ENCODE measurements around the gene KCNK3. TPM values are rescaled to one million over a fixed set of nuclear protein-coding genes. Genes with fewer than 3 reads are reported as not detected.
"Not testable (repeated sequence)": the region's sequence is repeated elsewhere in the genome, so short reads cannot be mapped to it uniquely, and the experiment has no call there.

Gene KCNK3
- total RNA-seq, 2 donors from 2014 or later = not detected

DNA sequence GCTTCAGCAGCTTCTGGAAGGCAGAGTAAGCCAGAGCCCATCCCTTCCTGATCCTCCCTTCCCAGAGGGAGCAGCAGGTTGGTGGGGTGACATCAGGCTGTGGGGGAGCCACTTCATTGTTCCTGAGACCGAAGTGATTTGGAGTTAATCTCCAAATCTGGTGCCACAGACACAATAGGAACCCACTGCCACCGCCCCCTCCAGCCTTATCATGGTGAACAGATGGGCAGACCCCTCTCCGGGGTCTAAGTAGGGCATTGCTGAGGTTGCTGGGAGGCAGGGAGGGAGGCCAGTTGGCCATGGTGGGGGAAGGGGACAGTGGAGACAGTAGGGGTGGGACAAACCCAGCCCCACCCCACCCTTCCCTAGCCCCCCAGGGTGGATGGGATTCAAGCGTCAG lies 46.0 kb downstream of the KCNK3 start:
- Mint-ChIP-seq H3K4me3 (no peak overlapping the region), H3K36me3 (ENCODE audit: low read depth) (no peaks in the 10 kb centered on the region), H3K27ac (no peak overlapping the region), H3K4me1 (peaks cover 7% of the 10 kb centered on the region), H3K27me3 (peaks cover 12% of the 10 kb centered on the region)
- H3K9me3 ChIP-seq (ENCODE audit: control insufficient read depth, low read length, poor library complexity, severe bottlenecking) = no peaks in the 10 kb centered on the region
- ATAC-seq = no peak
- no peak for DNase-seq

DNA sequence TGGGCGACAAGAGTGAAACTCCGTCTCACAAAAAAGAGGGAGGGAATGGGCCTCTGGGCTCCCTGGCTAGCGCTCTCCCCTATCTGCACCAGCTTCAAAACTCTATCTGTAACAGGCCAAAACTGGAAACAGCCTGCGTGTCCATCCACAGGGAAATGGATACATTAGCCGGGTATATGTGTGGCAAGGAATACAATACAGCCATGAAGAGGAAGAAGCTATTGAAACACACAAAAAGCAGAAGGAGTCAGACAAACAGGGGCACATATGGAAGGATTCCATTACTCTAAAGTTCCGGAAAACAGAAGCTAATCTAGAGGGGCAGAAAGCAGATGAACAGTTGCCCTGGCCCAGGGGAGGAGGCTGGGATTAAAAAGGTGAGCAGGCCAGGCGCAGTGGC lies 47.0 kb downstream of the KCNK3 start:
- Mint-ChIP-seq H3K4me3 (no peak overlapping the region), H3K36me3 (ENCODE audit: low read depth) (no peaks in the 10 kb centered on the region), H3K4me1 (peaks cover 7% of the 10 kb centered on the region), H3K27ac (no peak overlapping the region), H3K27me3 (peaks cover 9% of the 10 kb centered on the region)
- ATAC-seq (no peak), DNase-seq (no peak)
- H3K9me3 ChIP-seq (ENCODE audit: control insufficient read depth, low read length, poor library complexity, severe bottlenecking) = no peaks in the 10 kb centered on the region

DNA sequence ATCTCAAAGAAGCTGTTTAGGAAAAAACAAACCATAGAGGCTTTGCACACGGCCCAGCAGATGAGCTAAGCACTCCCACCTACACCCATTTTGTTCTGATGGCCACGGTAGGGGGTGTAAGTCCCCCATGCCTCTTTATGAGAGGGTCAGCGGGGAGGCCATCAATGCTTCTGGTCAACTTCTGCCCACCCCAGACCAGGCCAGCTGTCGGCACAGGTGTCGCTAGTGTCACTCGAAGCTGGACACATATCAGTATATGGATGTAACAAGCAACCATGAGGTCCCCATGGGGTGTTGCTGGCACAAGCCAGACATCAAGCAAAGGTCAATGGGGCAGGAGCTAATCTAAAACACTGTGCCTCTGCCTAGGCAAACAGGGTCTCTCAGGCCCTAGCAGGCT lies 47.8 kb downstream of the KCNK3 start:
- H3K9me3 ChIP-seq (ENCODE audit: control insufficient read depth, low read length, poor library complexity, severe bottlenecking) = no peaks in the 10 kb centered on the region
- DNase-seq = no peak
- no peak overlapping the region for H3K4me3 Mint-ChIP-seq
- H3K27ac Mint-ChIP-seq = no peak overlapping the region
- H3K36me3 Mint-ChIP-seq (ENCODE audit: low read depth) = no peaks in the 10 kb centered on the region
- H3K27me3 Mint-ChIP-seq = peaks cover 9% of the 10 kb centered on the region
- H3K4me1 Mint-ChIP-seq = peaks cover 7% of the 10 kb centered on the region
- ATAC-seq = no peak

DNA sequence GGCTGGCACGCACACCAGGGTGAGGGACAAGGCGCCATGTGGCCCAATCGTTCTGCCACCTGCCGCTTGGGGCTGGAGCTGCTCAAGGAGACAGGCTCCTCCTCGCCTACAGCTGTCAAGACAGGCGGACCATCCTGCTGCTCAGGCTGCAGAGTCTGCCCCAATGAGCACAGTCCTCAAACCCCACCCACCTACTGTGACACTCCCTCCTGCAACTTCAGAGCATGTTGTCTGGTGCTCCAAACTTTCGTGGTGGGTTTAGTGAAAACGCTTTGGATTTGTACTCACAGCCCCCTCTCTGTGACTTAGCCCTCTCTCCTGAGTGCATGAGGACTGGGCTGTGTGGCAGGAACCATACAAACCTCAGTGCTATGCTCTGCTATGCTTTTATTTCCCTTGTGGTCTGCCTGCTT lies 48.4 kb downstream of the KCNK3 start:
- Mint-ChIP-seq H3K36me3 (ENCODE audit: low read depth) (no peaks in the 10 kb centered on the region), H3K4me3 (no peak overlapping the region), H3K4me1 (peaks cover 10% of the 10 kb centered on the region), H3K27me3 (peaks cover 9% of the 10 kb centered on the region), H3K27ac (peak overlapping the region; percentile 53)
- ATAC-seq (peak; percentile 63), DNase-seq (no peak)
- no peaks in the 10 kb centered on the region for H3K9me3 ChIP-seq (ENCODE audit: control insufficient read depth, low read length, poor library complexity, severe bottlenecking)

DNA sequence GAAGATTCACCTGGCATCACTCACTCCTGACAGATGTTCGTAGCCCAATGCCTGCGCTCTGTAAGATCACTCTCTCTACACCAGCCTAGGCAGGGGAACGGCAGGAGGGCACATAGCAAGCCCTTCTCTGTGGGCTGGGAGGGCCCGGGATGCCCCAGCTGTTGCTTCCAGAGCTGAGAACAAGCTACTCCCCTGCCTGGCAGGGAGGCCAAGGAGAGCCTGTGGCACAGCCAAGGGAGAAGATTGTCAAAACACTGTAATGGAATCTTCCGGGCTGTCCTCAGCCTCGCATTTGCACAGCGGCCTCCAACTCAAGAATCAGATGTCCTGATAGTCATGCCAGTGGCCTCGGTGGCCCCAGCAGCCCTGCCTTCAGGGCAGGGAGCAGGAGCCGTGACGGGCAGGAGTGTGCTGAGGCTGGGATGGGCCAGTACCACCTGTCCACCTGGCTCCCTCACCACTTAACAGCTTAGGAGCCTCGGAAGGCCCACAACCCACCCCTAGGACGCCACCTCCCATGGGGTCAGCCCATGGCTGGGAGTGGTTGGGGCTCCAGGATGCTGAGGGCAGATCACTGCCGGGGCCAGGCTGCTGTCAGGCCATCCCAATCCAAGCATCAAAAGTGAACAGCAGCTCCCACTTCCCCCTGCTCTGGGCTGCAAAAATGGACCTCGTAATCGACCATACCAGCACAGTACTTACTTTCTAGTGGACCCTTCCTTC lies 49.7 kb downstream of the KCNK3 start:
- Mint-ChIP-seq H3K27me3 (peaks cover 7% of the 10 kb centered on the region), H3K4me3 (no peak overlapping the region), H3K27ac (no peak overlapping the region), H3K4me1 (peaks cover 9% of the 10 kb centered on the region), H3K36me3 (ENCODE audit: low read depth) (no peaks in the 10 kb centered on the region)
- ATAC-seq (no peak), DNase-seq (no peak)
- H3K9me3 ChIP-seq (ENCODE audit: control insufficient read depth, low read length, poor library complexity, severe bottlenecking) = no peaks in the 10 kb centered on the region

DNA sequence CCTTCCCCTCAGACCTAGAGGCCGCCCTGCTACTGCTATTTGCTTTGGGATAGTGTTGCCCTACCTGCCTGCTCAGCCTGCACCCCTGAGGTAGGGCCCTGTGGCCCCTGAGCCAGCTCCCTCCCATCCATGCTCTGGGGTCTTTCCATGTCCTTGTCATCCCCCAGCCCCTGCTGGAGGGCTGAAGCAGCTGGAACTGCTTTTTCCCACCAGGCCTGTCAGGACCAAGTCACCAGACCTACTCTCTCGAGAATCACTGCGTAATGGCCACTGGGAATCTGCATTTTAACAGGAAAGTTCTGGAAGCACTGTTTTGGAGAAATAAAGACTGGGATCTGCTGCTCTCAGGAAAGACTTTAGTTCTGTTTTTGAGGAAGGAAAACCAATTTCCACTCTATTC lies 51.3 kb downstream of the KCNK3 start:
- ATAC-seq = no peak
- DNase-seq = no peak
- Mint-ChIP-seq H3K27ac (no peak overlapping the region), H3K4me3 (no peak overlapping the region), H3K4me1 (peaks cover 7% of the 10 kb centered on the region), H3K36me3 (ENCODE audit: low read depth) (no peaks in the 10 kb centered on the region), H3K27me3 (peaks cover 4% of the 10 kb centered on the region)
- no peaks in the 10 kb centered on the region for H3K9me3 ChIP-seq (ENCODE audit: control insufficient read depth, low read length, poor library complexity, severe bottlenecking)

DNA sequence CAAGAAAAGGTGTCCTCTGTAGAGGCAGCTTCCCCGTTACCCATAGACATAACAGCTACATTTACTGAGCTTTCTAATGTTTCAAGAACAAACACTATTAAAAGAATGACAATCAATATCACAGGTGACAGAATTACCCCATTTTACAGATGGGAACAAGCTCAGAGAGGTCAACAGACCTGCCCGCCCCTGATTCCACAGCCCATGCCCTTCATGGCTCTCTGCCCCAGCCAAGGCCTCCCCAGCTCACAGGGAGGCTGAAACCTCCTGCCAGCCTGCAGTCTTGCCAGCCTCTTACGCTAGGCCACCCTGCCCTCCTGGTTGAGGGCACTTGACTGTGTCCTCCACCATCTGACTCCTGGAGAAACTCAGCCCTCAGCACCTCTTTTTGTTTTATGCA lies 52.4 kb downstream of the KCNK3 start:
- Mint-ChIP-seq H3K4me1 (peaks cover 7% of the 10 kb centered on the region), H3K36me3 (ENCODE audit: low read depth) (no peaks in the 10 kb centered on the region), H3K4me3 (no peak overlapping the region), H3K27ac (no peak overlapping the region), H3K27me3 (no peaks in the 10 kb centered on the region)
- ATAC-seq (no peak), DNase-seq (no peak)
- no peaks in the 10 kb centered on the region for H3K9me3 ChIP-seq (ENCODE audit: control insufficient read depth, low read length, poor library complexity, severe bottlenecking)

DNA sequence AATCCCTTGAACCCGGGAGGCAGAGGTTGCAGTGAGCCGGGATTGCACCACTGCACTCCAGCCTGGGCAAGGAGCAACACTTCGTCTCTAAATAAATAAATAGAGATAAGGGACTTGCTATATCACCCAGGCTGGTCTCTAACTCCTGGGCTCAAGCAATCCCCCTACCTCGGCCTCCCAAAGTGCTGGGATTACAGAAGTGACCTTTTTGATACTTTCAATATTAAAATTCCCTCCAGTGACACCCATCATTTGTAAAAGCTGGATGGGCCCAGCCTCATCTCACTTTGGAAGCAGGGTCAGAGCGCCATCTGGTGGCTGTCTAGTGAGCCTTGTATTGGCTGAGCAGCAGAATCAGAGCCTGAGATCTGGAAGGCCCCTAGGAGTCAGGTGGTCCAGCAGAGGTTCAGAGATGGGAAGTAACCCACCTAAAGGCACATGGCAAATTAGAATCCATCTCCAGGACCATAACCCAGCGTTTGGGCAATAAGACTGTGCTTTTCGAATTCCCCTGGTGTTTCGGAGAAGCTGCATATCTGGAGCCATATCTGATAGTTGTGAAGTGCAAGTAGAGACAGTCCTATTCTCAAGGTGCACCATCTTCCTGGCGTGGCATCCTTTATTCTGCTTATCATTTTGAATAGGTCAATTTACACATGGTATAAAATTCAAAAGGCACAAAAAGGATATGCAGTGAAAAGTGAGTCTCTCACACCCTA lies 53.2 kb downstream of the KCNK3 start:
- Mint-ChIP-seq H3K27ac (no peak overlapping the region), H3K4me3 (no peak overlapping the region)
- peak; percentile 81 for ATAC-seq

DNA sequence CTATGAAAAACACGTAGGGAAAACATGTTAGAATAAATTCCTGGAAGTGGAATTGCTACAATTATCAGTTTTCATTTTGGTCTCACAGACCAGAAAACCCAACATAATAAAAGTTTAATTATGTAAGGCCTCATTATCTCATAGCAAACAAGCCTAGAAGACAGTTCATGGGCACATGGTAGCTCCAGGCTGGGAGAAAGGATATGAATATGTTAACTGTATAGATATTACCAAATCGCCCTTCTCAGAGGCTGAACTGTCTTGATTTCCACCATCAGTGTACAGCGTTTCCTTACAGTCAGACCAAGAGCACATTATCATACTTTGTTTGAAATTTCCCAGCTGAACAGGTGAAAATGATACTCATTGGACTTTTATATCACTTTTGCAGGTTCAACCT lies 54.4 kb downstream of the KCNK3 start:
- H3K27me3 Mint-ChIP-seq = no peaks in the 10 kb centered on the region
- no peak for ATAC-seq

More for the DNA sequence above, 53.2 kb downstream of the KCNK3 start:
- Mint-ChIP-seq H3K27me3 (no peaks in the 10 kb centered on the region), H3K36me3 (ENCODE audit: low read depth) (no peaks in the 10 kb centered on the region), H3K4me1 (peaks cover 5% of the 10 kb centered on the region)
- no peaks in the 10 kb centered on the region for H3K9me3 ChIP-seq (ENCODE audit: control insufficient read depth, low read length, poor library complexity, severe bottlenecking)
- DNase-seq = peak; percentile 51 to 68 (median 58)

DNA sequence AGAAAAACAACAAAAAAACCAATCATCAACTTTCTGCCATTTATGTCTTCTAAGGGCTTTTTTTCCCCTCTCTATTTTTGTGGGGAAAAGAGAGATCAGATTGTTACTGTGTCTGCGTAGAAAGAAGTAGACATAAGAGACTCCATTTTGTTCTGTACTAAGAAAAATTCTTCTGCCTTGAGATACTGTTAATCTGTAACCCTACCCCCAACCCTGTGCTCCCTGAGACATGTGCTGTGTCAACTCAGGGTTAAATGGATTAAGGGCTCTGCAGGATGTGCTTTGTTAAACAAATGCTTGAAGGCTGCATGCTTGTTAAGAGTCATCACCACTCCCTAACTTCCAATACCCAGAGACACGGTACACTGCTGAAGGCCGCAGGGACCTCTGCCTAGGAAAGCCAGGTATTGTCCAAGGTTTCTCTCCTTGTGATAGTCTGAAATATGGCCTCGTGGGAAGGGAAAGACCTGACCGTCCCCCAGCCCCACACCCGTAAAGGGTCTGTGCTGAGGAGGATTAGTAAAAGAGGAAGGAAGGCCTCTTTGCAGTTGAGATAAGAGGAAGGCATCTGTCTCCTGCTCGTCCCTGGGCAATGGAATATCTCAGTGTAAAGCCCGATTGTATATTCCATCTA lies 57.4 kb downstream of the KCNK3 start:
- H3K4me1 Mint-ChIP-seq; H3K9me3 ChIP-seq (ENCODE audit: control insufficient read depth, low read length, poor library complexity, severe bottlenecking); H3K27ac Mint-ChIP-seq; DNase-seq; H3K36me3 Mint-ChIP-seq (ENCODE audit: low read depth); H3K4me3 Mint-ChIP-seq; ATAC-seq; H3K27me3 Mint-ChIP-seq: not testable (repeated sequence)

More for the DNA sequence above, 54.4 kb downstream of the KCNK3 start:
- no peaks in the 10 kb centered on the region for H3K9me3 ChIP-seq (ENCODE audit: control insufficient read depth, low read length, poor library complexity, severe bottlenecking)
- no peak overlapping the region for H3K4me3 Mint-ChIP-seq
- H3K4me1 Mint-ChIP-seq = peaks cover 3% of the 10 kb centered on the region
- H3K36me3 Mint-ChIP-seq (ENCODE audit: low read depth) = no peaks in the 10 kb centered on the region
- H3K27ac Mint-ChIP-seq = no peak overlapping the region
- no peak for DNase-seq

DNA sequence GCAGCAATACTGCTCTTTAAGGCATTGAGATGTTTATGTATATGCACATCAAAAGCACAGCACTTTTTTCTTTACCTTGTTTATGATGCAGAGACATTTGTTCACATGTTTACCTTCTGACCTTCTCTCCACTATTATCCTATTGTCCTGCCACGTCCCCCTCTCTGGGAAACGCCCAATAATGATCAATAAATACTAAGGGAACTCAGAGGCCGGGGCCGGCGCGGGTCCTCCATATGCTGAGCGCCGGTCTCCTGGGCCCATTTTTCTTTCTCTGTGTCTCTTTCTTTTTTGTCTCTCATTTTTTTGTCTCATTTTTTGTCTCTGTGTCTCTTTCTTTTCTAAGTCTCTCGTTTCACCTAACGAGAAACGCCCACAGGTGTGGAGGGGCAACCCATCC lies 57.9 kb downstream of the KCNK3 start:
- H3K36me3 Mint-ChIP-seq (ENCODE audit: low read depth); H3K4me3 Mint-ChIP-seq; ATAC-seq; DNase-seq; H3K27ac Mint-ChIP-seq; H3K9me3 ChIP-seq (ENCODE audit: control insufficient read depth, low read length, poor library complexity, severe bottlenecking); H3K4me1 Mint-ChIP-seq; H3K27me3 Mint-ChIP-seq: not testable (repeated sequence)

DNA sequence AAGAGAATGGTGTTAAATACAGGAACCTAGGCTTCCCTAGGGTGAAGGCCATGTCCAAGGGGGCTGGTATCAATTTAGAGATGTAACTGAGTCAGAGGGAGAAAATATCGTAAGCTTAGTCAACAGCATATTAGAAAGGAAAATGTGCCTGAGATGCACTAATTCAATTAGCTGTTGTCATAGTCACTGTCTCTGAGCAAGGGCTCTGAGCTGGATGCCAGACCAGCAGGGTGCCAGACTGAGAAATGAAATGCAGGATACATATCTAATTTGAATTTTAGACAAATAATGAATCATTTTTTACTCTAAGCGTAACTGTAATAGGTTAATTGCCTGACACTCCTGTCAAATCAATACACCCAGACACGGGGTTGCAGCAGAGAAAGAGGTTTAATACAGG lies 60.1 kb downstream of the KCNK3 start:
- ATAC-seq = no peak
- no peaks in the 10 kb centered on the region for H3K4me1 Mint-ChIP-seq
- no peak overlapping the region for H3K4me3 Mint-ChIP-seq
- no peak for DNase-seq
- H3K27ac Mint-ChIP-seq = no peak overlapping the region
- H3K9me3 ChIP-seq (ENCODE audit: control insufficient read depth, low read length, poor library complexity, severe bottlenecking) = no peaks in the 10 kb centered on the region
- no peaks in the 10 kb centered on the region for H3K27me3 Mint-ChIP-seq
- no peaks in the 10 kb centered on the region for H3K36me3 Mint-ChIP-seq (ENCODE audit: low read depth)

DNA sequence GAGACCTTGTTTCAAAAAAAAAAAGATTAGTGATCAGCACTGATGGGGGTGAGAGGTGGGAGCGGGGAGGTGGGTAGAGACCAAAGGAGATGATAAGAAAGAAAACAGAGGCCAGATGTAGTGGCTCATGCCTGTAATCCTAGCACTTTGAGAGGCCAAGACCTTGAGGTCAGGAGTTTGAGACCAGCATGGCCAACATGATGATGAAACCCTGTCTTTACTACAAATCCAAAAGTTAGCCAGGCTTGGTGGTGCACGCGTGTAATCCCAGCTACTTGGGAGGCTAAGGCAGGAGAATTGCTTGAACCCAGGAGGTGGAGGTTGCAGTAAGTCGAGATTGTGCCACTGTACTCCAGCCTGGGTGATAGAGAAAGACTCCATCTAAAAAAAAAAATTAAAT lies 62.0 kb downstream of the KCNK3 start:
- H3K27ac Mint-ChIP-seq = no peak overlapping the region
- ATAC-seq (no peak), DNase-seq (no peak)
- no peaks in the 10 kb centered on the region for H3K4me1 Mint-ChIP-seq
- H3K9me3 ChIP-seq (ENCODE audit: control insufficient read depth, low read length, poor library complexity, severe bottlenecking) = no peaks in the 10 kb centered on the region
- no peak overlapping the region for H3K4me3 Mint-ChIP-seq
- no peaks in the 10 kb centered on the region for H3K27me3 Mint-ChIP-seq
- H3K36me3 Mint-ChIP-seq (ENCODE audit: low read depth) = no peaks in the 10 kb centered on the region
